HFFc6 (cell line): ENCODE data around the gene TWSG1. TPM values are rescaled to one million over a fixed set of nuclear protein-coding genes. Genes with fewer than 3 reads are reported as not detected.

Source experiments
- DNase-seq: peaks from one replicate; pipeline ENCODE4 v3.0.0-alpha.2; 2018
- H3K27ac Mint-ChIP-seq: 2 replicates; pipeline ENCODE4 v1.8.0; 2020; ENCODE audit warnings: mild to moderate bottlenecking, mixed read lengths
- H3K27me3 Mint-ChIP-seq: 2 replicates; pipeline ENCODE4 v1.8.0; 2021; ENCODE audit warnings: mild to moderate bottlenecking, moderate library complexity, mixed read lengths; ENCODE audit not compliant: insufficient read depth
- H3K36me3 Mint-ChIP-seq: 2 replicates; pipeline ENCODE4 v1.8.0; 2021; ENCODE audit warnings: low read depth, mixed read lengths
- H3K4me1 Mint-ChIP-seq: 2 replicates; pipeline ENCODE4 v1.8.0; 2020; ENCODE audit warnings: low read depth, mixed read lengths
- H3K4me3 Mint-ChIP-seq: 2 replicates; pipeline ENCODE4 v1.8.0; 2020; ENCODE audit warnings: mild to moderate bottlenecking, moderate library complexity, mixed read lengths
- H3K9me3 Mint-ChIP-seq: 2 replicates; pipeline ENCODE4 v1.8.0; 2020; ENCODE audit warnings: mild to moderate bottlenecking, mixed read lengths
- total RNA-seq, 6 experiments: library from RNA; stranded (reverse); fragmentation: NEBNext Ultra II Directional; extraction: Animal tissue kit (Norgen Biotek cat#: 25700); gene quantifications; 2 replicates in 1 of 6; 3 replicates in 5 of 6; pipeline ENCODE4 v1.2.3, GENCODE V29; 2021
- TF ChIP-seq, protein P1 (sequence below): fragments of 200-600 bp; sonication (generic); IDR thresholded peaks from 2 replicates; pipeline ENCODE4 v1.5.0; 2021; ENCODE audit warnings: antibody characterized with exemption, mild to moderate bottlenecking

TWSG1 gene
- total RNA-seq, 6 experiments from 2014 or later = 119 to 153 (median 138) TPM

DNA sequence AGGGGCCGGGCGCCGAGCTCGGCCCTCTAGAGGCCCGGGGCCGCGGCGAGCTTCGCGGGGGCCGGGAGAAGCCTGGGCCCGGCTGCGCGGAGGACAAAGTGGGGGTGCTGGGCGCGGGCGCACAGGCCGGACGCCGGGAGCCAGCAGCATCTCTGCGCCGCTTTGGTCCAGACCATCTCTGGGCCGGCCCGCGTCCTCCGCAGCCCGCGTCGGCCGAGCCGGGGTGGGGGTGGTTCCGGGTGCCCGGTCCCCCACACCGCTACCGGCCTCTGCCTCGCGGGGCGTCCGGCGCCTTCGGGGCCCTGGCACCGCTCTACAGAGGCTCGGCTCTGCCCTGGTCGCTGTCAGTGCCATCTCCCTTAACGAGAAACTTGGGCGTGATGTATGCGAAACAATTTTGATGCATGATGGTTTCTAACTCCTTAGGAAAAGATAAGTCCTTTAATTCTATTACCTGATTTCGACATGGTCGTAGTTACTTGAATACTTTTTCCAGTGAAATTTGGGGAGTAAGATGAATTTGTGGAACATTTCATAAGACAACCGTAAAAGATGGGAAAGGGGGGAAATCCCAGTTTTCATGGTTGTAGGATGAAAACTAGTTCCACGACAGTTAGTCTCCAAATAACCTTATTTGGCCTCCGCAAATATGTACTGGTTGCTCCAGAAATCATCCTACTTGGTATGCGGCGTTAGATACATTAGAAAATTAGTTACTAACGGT, 562 bp downstream of the TWSG1 start:
- peaks cover 16% of the 10 kb centered on the region; the same call in 1 of the 2 replicates for H3K36me3 Mint-ChIP-seq
- H3K27ac Mint-ChIP-seq = peak overlapping the region; percentile 89
- peak; percentile 22 for DNase-seq
- no peaks in the 10 kb centered on the region; the same call in 1 of the 2 replicates for H3K27me3 Mint-ChIP-seq
- TF ChIP-seq, protein P1, sequence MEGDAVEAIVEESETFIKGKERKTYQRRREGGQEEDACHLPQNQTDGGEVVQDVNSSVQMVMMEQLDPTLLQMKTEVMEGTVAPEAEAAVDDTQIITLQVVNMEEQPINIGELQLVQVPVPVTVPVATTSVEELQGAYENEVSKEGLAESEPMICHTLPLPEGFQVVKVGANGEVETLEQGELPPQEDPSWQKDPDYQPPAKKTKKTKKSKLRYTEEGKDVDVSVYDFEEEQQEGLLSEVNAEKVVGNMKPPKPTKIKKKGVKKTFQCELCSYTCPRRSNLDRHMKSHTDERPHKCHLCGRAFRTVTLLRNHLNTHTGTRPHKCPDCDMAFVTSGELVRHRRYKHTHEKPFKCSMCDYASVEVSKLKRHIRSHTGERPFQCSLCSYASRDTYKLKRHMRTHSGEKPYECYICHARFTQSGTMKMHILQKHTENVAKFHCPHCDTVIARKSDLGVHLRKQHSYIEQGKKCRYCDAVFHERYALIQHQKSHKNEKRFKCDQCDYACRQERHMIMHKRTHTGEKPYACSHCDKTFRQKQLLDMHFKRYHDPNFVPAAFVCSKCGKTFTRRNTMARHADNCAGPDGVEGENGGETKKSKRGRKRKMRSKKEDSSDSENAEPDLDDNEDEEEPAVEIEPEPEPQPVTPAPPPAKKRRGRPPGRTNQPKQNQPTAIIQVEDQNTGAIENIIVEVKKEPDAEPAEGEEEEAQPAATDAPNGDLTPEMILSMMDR = peak; percentile 61
- peaks cover 26% of the 10 kb centered on the region for H3K4me1 Mint-ChIP-seq
- H3K9me3 Mint-ChIP-seq = 0 out of 2 replicates have a peak, but pooled peaks cover 4% of the 10 kb centered on the region
- H3K4me3 Mint-ChIP-seq = peak overlapping the region; percentile 97

DNA sequence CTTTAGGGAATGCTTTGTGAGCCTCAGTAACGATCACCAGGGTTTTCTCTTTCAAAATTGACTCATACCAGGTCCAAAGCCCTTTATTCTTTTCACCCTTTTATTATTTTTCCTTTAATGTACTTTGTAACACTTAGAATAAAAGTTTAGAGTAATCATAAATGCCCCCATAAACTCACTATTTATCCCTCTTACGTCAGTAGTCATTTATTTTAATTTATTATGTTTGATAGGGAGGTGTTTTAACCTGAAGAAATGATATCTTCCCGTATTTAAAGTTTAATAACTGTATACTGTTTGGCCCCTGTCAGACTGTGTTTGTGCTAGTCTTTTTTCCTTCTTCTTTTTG, 1.1 kb downstream of the TWSG1 start:
- Mint-ChIP-seq H3K9me3 (0 out of 2 replicates have a peak, but pooled peaks cover 4% of the 10 kb centered on the region), H3K36me3 (peaks cover 21% of the 10 kb centered on the region; the same call in 1 of the 2 replicates), H3K4me3 (peak overlapping the region; percentile 97), H3K4me1 (peaks cover 26% of the 10 kb centered on the region), H3K27ac (peak overlapping the region; percentile 89), H3K27me3 (no peaks in the 10 kb centered on the region; the same call in 1 of the 2 replicates)
- TF ChIP-seq, protein P1 = no peak
- DNase-seq = no peak

DNA sequence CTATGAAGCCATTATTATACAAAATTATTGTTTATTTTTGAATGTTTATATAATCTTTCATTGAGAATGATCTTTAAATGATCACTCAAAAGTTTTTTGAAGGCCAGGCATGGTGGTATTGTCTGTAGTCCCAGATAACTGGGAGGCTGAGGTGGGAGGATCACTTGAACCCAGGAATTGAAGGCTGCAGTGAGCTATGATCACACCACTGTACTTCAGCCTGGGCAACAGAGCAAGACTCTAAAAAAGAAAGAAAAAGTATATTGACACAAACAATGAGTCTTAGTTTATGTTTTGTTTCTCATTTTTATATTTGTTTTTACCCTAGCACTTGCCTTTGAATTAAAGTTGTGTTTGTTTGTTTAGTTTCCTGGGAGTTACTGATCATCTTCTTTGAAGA, 2.3 kb downstream of the TWSG1 start:
- peaks cover 26% of the 10 kb centered on the region for H3K4me1 Mint-ChIP-seq
- H3K27ac Mint-ChIP-seq = peak overlapping the region; percentile 75
- peak overlapping the region; percentile 48 for H3K4me3 Mint-ChIP-seq
- TF ChIP-seq, protein P1 = no peak
- DNase-seq = no peak
- no peaks in the 10 kb centered on the region for H3K9me3 Mint-ChIP-seq
- peaks cover 33% of the 10 kb centered on the region; the same call in 1 of the 2 replicates for H3K36me3 Mint-ChIP-seq
- H3K27me3 Mint-ChIP-seq = no peaks in the 10 kb centered on the region; the same call in 1 of the 2 replicates

DNA sequence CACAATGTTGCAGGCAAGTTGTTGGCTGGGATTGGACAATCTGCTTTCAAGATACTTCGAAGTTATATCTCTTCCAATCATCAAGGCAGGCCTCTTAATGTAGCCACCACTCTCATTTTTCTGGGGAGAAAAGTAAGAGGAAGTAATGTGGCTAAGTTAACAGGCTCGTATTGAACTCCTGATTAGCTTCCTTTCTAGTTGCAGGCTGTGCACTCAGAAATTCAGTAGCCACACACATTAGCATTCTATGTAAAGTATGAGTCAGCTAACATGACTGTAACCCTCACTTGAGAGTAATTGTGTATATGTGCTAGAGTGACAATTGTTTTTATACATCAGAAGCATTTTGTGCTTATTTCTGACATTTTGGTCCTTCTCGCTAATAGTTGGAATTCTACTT, 3.3 kb downstream of the TWSG1 start:
- Mint-ChIP-seq H3K9me3 (no peaks in the 10 kb centered on the region), H3K4me1 (peaks cover 26% of the 10 kb centered on the region), H3K27ac (peak overlapping the region; percentile 75), H3K36me3 (peaks cover 36% of the 10 kb centered on the region; the same call in 1 of the 2 replicates), H3K4me3 (peak overlapping the region; percentile 53; the same call in 1 of the 2 replicates), H3K27me3 (no peaks in the 10 kb centered on the region)
- peak; percentile 33 for DNase-seq
- TF ChIP-seq, protein P1 = no peak

DNA sequence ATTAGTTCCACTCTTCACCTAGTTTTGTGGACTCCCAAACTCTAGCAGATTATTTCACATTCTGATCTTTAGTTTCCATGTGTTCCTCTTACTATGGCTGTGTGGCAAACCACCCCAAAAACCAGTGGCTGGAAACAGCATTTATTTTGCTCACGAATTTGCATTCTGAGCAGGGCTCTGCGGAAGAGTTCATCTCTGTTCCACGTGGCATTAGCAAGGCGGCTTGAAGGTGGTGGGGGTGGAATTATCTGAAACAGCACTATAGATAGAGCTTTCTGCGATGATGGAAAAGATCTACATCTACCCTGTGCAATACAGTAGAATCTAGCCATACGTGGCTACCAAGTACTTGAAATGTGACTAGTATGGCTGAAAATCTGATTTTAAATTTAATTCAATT, 5.9 kb downstream of the TWSG1 start:
- Mint-ChIP-seq H3K36me3 (peaks cover 48% of the 10 kb centered on the region), H3K27ac (no peak overlapping the region), H3K4me1 (peaks cover 20% of the 10 kb centered on the region), H3K9me3 (no peaks in the 10 kb centered on the region), H3K4me3 (no peak overlapping the region), H3K27me3 (no peaks in the 10 kb centered on the region)
- TF ChIP-seq, protein P1 = no peak
- no peak for DNase-seq
